Esophagus muscularis mucosa (tissue), 3 donors: Measurements from ENCODE around the gene DDIT3.

Source experiments
- POLR2A ChIP-seq: fragments of 450-650 bp; IDR thresholded peaks from one replicate; pipeline ENCODE4 v1.6.1; 2017; ENCODE audit warnings: antibody characterized with exemption, moderate library complexity, mild to moderate bottlenecking, low read depth
- TF ChIP-seq, protein P1 (sequence below), 3 experiments: fragments of 200-600 bp in 2 of 3; fragments of 450-650 bp in 1 of 3; sonication (generic) in 2 of 3; IDR thresholded peaks; one replicate each; pipeline ENCODE4 v1.5.1; 2017 to 2019; ENCODE audit warnings: antibody characterized with exemption in 3 of 3, mild to moderate bottlenecking in 2 of 3, moderate library complexity in 1 of 3

DNA sequence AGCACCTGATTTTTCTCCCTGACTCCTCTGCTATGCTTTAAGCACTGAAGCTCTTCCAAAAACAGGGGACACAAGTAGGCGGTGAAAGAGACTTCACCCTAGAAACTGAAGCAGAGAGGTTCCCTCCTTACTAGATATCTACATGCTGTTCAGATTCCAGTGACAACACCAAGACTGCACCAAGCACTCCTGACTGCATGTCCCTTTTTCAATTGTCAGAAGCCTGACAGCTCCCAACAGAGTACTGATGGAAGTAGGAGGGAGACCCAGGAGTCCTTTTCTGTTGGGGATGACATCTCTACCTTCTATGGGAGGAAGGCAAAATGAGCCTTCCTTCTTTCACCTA is 16.3 kb upstream of the DDIT3 start:
- TF ChIP-seq, protein P1, sequence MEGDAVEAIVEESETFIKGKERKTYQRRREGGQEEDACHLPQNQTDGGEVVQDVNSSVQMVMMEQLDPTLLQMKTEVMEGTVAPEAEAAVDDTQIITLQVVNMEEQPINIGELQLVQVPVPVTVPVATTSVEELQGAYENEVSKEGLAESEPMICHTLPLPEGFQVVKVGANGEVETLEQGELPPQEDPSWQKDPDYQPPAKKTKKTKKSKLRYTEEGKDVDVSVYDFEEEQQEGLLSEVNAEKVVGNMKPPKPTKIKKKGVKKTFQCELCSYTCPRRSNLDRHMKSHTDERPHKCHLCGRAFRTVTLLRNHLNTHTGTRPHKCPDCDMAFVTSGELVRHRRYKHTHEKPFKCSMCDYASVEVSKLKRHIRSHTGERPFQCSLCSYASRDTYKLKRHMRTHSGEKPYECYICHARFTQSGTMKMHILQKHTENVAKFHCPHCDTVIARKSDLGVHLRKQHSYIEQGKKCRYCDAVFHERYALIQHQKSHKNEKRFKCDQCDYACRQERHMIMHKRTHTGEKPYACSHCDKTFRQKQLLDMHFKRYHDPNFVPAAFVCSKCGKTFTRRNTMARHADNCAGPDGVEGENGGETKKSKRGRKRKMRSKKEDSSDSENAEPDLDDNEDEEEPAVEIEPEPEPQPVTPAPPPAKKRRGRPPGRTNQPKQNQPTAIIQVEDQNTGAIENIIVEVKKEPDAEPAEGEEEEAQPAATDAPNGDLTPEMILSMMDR (IDR thresholded peaks at IDR 0.05) = no peak
- no peak for TF ChIP-seq POLR2A
